SIG-M5 treated with dmso at 0.1 percent for 504 hours (cell line): Measurements from ENCODE around the gene MORN4.
"Not testable (repeated sequence)": the region's sequence is repeated elsewhere in the genome, so short reads cannot be mapped to it uniquely, and the experiment has no call there.

Experiments used
- DNase-seq: peaks from one replicate; lab custom pipeline; 2025; ENCODE audit not compliant: unreplicated experiment; lab: John Stamatoyannopoulos, UW

MORN4 gene

DNA sequence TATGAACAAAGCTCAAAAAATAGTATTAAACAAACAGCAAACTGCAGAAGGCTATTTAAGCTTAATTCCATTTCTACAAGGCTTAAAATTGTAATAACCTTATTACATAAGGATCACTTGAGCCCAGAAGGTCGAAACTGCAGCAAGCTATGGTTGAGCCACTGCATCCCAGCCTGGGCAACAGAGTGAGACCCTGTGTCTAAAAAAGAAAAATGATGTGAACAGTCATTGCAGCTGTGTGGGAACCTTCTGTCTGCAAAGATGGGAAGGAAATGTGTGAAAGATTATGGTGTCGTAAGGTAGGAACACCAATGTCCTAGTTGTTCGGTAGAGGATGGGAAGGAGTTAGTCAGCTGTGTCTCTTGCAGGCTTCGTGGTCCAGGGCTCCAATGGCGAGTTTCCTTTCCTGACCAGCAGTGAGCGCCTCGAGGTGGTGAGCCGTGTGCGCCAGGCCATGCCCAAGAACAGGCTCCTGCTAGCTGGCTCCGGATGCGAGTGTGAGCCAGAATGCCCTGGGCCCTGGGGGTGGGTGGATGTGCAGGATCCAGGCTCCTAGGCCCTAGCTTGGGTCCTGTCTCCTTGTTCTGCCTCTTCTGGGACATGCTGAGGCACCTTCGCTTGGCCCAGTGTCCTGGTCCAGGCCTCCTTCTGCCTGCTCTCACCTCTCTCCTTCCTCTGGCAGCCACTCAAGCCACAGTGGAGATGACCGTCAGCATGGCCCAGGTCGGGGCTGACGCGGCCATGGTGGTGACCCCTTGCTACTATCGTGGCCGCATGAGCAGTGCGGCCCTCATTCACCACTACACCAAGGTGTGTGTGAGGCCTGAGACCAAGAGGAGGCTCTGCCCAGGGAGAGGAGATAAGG is 34.7 kb downstream of the MORN4 start:
- no peak for DNase-seq

DNA sequence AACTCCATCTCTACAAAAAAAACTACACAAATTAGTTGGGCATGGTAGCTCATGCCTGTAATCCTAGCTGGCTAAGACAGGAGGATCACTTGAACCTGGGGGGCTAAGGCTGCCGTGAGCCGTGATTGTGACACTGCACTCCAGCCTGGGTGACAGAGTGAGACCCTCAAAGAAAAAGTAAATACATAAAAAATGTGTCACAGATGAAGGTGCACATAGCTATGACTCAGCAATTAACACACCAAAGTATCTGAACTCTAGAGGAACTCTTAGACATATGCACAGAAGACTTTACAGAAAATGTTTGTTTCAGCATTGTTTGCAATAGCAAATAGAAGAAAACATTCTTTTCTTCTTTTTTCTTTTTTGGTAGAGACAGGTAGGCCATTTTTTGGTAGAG is 35.5 kb downstream of the MORN4 start:
- DNase-seq, result no peak

DNA sequence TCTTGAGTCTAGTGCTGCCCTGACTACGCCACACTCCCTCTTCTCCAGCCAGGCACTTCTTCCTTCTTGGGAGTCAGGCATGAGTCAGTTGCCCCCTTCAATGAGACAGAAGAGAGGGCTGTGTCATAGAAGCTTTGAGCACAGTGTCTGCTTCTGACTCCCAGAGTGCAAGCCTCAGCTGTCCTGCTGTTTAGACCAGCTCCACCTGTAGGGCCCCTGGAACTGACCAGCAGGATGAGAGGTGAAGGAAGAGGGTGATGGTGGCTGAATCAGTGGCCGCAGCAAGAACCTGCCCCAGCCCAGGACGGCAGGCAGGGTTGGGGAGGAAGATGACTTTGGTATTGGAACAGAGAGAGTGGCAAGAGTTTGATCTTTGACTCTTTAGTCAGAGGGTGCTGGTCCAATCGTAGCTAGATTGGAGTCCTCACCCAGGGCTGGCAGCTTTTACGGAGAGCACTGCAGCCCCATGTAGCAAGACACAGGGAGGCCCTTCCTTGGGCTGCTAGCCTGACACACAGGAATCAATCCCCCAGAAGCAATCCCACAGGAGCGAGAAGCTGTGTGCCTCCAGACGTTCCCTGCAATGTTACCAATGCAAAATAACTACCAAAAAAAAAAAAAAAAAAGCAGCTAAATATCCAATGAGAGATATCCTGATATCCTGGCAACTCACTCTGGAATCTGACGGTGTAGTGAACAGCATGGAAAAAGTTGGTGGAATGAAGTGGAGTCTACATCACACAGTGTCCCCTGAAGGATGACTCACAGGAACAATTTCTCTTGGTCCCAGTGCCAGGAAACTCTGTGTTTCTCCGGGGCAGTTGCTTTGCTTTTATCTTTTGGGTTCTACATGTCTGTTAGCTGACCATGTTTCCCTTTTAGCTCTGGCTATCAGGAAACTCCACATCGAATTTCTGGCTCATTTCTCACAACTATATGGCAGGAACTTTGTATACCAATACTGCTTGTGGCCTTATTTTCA is 36.9 kb downstream of the MORN4 start:
- no peak for DNase-seq

DNA sequence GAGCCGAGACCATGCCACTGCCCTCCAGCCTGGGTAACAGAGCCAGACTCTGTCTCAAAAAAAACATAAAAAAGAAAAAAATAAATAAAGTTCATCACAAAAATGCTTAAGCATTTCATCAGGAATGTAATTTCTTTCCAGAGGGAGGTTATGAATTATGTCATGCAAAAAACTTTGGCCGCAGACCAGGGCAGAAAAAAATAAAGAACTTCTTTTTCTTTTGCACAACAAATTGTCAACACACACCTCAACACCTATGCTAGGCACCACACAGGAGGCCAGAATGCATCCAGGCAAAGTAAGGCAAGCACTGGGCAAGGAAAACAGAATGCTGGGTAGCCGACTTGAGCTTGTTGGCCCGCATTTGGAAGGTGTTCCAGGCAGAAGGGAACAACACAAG is 39.9 kb downstream of the MORN4 start:
- DNase-seq, result no peak

DNA sequence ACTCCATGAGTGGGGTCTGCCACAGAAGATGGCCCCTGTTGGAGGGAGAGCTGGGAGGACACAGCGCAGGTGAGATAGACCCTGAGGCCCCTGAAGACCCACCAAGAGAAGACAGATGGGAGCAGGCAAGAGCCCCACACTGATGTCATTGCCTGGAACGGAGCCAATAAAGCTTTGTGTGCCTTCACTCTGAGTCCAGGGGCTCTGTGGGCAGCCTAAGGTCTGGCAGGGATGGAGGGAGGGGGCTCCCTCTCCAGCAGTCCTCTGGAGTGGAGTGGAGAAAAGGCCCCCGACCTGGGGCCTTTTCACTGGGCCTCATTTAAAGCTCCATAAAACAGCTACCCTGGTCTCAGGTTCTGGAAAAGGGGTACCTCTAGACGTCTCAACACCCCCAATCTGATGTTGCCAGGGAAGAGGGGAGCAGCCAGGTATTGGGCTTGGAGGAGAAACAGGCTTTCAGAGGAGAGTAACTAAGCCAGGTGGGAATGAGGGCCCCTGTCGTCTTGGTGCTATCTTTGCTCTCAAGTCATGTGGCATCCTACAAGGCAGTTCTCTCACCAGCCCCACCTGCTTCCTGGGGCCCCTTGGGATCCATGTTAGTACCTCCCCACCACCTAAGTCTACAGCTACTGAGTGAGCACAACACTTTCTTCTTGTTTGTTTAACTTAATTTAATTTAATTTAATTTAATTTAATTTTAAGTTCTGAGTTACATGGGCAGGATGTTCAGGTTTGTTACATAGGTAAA is 42.4 kb downstream of the MORN4 start:
- no peak for DNase-seq

DNA sequence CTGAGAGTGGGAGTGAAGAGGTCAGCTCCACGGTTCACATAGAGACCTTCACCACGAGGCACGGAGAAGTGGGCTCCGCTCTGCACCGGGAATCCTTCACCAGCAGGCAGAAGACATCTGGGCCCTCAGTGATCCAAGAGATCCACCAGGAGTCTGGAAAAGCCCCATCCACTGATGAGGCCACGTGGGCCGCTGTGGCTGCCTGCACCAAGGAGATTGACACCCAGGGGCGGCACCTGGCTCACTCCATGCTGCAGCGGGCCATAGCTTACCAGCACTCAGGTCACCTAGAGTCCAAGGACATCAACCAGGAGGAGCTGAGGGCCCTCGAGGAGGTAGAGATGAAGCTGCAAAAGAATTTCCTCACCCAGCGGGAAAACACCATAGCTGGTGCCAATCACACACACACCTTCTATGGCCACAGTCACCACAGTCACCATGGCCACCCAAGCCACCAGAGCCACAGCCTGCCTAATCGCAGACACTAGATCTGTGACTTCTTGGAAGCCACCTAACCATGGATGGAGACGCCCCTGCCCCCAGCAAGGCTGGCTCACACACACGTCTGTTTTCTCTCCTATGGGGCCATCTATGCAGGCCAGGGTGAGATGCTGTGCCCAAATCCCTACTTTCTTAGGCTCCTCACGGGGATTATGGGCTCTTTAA is 43.1 kb downstream of the MORN4 start:
- DNase-seq, result no peak

DNA sequence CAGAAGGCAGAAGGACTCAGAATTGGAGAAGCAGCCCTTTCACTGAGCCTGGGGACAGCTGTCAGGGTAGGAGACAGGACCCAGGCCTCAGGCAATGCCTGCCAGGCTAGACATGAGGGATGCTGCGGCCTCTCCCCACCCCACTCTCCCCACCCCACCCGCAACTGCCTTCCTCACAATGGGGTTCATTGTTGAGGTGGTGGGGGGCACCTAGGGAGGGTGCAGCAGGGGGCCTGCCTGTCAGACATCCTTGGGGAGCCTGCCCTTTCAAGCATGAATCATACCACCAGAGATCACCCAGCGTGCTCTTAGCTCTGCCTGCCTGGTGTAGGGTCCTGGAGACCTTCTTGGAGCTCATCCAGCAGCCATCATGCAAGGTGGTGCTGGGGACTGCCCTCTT is 43.8 kb downstream of the MORN4 start, which contains the start of gene C10orf62:
C10orf62 (plus strand) TSS at position 243 of the 400 bp plus-strand sequence. CDS start 177 bp downstream, outside the sequence.
- DNase-seq, result no peak

DNA sequence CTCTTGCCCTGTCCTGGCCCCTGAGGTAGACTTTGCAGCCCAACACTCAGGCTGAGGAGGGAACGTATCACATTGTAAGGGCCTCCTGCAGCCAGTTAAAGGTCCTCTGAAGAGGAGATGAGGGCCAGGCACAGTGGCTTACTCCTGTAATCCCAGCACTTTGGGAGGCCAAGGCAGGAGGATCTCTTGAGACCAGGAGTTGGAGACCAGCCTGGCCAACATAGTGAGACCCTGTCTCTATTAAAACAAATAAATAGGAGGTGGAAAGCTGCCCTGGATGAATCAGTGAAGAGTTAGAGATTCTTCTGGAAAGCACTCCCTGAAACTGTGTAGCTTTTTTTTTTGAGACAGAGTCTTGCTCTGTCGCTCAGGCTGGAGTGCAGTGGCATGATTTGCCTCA is 46.1 kb downstream of the MORN4 start:
- no peak for DNase-seq

DNA sequence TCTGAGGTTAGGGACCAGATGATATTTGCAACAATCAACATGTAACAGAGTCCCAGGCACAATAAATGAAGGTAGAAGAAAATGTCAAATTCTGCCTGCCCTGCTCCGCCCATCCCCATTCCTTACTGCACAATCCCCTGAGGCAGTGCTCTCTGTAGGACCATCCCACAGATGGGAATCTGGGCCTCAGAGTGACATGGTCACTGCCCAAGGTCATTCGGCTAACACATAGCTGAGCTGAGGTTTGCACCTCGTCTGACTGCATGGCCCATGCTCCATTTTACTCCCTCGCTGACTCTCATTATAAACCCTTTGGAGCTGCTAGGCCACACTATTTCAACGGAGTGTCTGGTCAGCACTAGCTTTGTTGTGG is 47.9 kb downstream of the MORN4 start:
- DNase-seq, result no peak

DNA sequence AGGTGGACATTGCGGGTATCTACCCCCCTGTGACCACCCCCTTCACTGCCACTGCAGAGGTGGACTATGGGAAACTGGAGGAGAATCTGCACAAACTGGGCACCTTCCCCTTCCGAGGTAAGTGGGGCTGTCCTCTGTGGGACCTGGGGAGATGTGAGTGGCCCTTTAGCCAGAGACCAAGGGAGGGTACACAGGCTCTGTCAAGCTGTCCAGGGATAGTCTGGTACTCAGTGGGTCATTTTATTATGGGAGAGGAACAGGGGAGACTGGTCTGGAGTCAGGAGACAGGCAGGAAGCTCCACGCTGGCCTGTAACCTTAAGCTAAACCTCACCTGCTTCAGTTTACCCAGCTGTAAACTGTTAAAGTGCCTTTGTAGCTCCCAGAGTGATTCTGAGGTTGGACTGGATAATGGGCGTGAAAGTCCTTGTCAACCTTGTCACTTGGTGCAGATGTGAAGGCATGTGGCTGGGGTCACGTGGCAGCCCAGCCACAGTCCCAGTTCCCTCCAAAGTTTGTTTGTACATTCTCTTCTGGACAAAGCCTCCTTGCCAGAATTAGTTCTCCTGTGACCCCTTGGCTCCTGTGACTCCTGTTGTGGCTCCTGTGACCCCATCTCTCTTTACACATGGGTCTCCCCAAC is 48.4 kb downstream of the MORN4 start:
- no peak for DNase-seq

DNA sequence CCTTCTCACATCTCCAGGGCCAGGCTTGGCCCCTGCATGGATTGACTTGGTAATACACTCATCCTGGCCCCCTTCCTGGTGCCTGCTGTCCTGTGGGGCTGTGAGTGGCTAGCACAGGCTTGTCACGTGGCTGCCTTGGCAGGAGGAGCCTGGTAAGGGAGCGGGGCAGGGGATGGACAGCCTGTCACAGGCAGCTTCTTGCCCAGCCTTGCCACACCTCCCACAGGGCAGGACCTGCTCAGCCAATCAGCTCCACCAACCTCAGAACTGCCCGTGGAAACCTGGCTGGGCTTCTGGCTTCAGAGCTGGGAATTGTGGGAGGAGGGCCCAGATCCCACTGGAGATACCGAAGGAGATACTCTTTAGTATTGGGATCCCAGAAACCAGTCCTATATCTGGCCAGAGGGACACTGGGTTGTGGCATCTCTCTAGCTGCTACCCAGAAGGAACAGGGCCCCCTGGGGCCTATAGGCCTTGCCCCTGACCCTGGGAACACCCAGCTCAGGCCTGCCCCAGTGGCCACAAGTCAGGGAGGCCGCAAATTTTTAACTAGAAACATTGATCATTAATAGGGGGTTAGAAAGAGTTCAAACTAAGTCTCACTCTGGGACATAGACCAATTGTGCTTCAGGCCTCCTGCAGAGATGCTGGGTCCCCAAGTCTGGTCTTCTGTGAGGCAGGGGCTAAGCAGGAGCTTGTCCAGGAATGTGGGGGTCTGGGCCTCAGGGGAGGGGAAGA is 49.1 kb downstream of the MORN4 start, which contains the start of gene HOGA1:
HOGA1 (plus strand) TSS at position 330 of the 738 bp plus-strand sequence; CDS start at position 645, 315 bp downstream.
- no peak for DNase-seq

DNA sequence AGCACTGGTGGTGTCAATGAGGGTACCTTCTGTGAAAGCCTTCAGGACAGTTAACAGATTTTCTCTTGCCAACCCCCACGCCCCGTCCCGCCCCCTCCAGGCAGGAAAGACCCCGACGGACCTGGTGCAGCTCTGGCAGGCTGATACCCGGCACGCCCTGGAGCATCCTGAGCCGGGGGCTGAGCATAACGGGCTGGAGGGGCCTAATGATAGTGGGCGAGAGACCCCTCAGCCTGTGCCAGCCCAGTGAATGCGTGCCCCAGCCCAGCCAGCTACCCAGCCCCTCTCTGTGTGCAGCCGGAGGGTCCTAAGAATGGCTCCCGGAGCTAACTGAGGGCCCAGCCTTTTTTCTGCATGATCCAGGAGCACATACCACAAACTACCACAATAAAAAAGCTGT is 49.8 kb downstream of the MORN4 start:
- no peak for DNase-seq

DNA sequence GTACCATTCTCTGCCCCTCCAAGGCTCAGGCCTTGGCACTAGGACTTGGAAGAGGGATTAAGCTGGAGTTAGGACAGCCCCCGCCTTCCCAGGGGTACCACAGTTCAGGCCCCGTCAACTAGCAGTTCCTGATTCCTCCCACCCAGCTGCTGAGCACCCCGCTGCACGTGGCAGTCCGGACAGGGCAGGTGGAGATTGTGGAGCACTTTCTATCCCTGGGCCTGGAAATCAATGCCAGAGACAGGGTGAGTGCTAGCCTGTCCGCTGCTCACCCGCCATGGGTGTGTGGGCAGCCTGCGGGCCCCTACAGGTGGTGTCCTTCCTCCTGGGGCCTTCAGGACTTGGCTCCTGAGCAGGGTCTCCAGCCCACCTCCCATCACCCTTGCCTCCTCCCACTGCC is 51.1 kb downstream of the MORN4 start:
- no peak for DNase-seq

DNA sequence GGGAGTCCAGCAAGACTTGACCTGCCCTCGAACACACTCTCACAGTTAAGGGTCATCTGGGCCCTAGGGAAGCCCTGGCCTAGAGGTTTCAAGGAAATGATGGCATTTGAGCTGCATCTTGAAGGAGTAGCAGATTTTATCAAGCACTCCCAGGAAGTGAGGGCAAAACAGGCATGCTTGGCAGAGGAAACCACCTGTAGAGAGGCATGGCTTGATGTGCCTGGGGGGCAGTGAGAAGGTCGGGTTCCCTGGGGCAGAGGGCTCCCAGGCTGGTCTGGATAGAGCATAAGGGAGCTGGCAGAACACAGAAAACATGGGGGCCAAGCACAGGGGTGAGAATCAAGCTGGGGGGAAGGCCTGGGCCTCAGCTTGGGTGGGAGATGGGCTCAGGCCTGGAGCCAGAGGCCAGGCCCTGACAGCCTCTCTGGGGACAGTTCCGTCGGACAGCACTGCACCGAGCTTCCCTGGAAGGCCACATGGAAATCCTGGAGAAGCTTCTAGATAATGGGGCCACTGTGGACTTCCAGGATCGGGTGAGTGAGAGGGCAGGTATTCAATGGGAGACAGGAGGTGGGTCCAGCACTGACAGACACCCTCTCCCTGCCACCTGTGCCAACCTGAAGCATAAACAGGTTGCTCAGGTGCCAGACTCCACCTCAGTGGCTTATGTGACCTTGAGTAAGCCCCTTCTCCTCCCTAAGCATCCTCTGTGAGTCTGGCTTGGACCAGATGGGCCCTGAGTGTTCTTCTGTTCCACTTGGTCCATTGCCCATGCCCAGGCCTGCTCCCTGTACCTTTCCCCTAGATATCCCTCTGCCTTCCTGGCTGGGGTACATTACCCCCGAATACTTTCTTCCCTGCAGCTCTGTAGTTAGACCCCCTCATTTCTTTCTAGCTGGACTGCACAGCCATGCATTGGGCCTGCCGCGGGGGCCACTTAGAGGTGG is 52.6 kb downstream of the MORN4 start:
- DNase-seq, result no peak

DNA sequence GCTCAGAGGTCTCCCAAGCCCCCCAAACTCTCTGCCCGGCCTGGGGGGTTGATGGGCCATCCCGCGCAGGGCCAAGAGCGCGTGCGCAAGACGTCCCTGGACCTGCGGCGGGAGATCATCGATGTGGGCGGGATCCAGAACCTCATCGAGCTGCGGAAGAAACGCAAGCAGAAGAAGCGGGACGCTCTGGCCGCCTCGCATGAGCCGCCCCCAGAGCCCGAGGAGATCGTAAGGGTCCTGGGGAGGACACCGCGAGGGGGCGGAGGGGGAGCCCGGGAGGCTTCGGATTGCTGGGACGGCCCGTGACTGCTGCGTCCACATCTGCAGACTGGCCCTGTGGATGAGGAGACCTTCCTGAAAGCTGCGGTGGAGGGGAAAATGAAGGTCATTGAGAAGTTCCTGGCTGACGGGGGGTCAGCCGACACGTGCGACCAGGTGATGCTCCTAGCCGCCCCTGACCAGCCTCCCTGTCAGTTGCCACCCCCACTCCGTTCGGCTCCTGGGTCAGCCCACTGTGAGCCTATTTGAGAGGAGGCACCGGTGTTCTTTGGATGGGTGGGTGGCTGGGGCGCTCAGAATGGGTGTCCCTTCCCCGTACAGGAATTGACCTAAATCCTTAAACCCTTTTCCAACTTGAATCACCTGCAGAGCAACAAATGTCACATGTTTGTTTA is 55.0 kb downstream of the MORN4 start:
- no peak for DNase-seq

DNA sequence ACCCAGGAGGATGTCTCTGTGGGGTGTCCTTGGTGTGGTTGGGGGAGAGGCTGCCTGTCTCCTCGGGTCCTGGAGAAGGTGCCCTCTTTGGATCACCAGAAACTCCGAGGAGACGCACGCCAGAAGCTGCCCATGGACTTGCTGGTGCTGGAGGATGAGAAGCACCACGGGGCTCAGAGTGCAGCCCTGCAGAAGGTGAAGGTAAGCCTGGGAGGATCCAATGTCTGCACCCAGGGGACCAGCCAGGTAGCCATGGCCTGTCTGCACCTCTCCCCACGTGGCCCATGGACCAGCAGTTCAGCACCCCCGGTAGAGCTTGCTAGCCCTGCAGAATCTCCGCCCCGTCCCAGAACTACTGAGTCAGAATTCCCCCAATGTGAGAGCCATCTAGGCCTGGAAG is 55.6 kb downstream of the MORN4 start:
- DNase-seq, result no peak

DNA sequence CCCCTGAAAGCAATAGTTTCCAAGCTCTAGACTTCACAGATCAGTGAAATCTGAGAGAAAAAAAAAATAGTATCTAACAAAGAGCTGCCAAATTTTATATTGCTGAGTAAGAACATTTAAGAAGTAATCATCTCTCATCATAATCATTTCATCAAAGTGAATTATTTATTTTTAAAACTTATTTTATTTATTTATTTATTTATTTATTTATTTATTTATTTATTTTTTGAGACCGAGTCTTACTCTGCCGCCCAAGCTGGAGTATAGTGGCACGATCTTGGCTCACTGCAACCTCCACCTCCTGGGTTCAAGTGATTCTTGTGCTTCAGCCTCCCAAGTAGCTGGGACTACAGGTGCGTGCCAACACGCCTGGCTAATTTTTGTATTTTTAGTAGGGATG is 56.8 kb downstream of the MORN4 start:
- DNase-seq, result not testable (repeated sequence)
